Stimulated activated CD8-positive, alpha-beta memory T cell treated with anti-CD3 and anti-CD28 coated beads, Interleukin-2, amount 100 ng/mL, for 1 hour (primary cell): Measurements from ENCODE around the gene PRDM11.
A peak's percentile ranks its signal among the peaks of the same experiment; 100 is the strongest.

Source experiments
- DNase-seq, 2 donors: peaks; one replicate each; pipeline ENCODE4 v3.0.0-alpha.2; 2020; ENCODE audit warnings: low read depth in 2 of 2

PRDM11 gene

DNA sequence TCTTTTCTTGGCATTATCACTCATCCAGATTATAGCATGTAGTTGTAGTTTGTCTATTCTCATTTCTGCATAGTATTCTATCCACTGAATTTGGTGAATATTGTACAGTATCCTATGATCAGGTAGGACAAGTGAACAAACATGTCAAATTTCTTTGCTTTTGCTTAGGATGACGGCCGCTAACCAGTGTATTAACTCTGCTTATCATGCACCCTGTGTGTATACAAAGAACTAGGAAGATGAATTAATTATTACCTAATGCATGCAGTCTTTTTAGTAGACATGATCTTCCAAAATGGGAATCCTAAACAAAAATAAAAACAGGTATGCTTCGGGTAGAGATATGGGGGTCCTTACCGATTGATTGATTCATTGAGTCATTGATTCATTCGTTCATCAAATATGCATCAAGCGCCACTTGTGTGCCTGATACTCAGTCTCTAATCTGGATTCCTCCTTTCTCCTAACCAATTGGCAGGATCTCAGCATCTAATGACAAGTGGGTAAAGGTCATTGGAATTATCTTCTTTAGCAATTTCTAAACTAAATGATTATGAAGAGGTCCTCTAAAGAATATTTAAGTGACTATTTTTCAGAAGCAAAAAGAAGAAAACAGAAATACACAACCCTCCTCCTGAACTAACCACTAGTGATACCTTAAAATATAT lies 27.9 kb downstream of the PRDM11 start:
- no peak for DNase-seq

GRCh38 chr11:45174963-45175362 lies 28.5 kb downstream of the PRDM11 start:
- DNase-seq = no peak

DNA sequence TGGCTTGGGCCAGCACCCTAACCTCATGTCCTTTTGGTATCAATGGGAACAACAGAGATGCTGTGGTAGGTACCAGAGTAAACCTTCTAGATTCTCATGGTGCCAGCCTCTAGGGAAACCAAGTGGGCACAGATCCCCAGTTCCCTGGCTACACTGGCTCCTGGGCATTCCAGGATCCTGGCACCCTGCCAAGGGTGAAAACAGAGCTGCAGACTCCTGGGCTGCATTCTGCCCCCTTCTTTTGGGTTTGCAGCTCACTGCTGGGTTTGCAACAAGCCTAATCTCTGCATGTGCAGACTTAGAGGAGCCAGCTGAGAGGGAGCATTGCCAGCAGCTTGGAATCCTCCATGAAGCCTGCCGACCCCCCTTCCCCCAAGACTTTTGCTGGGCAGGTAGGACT lies 30.6 kb downstream of the PRDM11 start:
- no peak for DNase-seq

- no peak for DNase-seq
Observed at GRCh38 chr11:45178223-45178622, 31.8 kb downstream of the PRDM11 start.

DNA sequence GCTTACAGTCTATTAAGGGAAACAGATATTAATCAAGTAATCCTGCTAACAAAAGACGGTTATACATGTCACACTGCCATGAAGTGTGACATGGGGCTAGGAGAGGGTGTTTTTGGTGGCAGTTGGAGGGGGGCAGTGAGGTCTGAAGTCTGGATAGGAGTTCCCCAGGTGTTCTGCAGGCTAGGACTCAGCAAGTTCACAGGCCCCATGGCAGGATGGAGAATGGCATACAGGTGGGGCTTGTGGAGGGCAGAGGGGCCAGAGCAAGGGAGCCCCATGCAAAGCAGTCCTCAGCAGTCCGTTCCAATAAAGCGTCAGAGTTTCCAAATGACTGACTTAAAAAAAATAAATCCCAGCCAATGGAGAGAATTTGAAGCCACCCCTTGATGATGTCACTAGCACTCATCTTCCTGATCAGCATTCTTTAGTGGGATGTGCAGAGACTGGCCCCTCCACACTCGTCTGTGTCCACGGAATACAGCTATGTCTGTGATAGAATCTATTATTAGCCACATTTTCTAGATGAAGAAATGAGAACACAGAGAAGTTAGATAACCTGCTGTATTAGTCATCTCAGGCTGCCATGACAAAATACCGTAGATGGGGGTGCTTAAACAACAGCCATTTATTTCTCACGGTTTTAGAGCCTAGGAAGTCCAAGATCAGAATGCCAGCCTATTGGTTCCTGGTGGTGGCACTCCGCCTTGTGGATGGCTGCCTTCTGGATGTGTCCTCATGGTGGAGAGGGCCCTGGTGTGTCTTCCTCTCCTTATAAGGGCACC lies 32.6 kb downstream of the PRDM11 start:
- DNase-seq = no peak

GRCh38 chr11:45179686-45180178 lies 33.3 kb downstream of the PRDM11 start:
- DNase-seq = no peak

DNA sequence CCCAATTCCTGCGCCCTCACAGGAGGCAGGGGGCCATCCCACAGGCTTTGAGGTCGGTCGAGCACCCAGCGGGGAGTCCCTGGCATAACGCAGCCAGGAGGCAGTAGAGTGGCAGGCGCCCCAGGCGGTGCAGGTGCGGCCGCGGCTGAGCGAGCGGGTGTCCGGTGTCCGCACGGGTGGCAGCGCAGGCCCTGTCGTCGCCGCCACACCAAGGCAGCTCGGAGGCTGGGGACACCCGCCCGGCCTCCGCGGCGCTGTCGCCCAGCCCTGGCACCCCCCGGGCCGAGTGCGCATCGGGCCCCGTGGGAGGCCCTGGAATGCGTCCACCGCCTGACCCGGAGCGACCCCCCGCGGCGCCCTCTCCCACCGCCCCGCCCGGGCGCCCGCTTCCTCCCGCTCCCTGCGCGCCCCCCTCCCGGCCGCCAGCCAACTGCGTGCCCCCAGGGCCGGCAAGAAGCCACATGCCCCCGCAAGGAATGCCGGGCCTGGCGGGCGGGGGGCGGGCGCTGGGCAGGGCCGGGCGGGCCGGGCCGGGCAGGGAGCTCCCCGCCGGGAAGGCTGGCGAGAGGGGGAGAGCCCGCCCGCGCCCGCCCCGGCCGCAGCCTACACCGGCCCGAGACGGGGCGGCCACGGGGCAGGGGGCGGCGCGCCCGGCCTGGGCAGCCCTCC lies 33.9 kb downstream of the PRDM11 start:
- DNase-seq = no peak

DNA sequence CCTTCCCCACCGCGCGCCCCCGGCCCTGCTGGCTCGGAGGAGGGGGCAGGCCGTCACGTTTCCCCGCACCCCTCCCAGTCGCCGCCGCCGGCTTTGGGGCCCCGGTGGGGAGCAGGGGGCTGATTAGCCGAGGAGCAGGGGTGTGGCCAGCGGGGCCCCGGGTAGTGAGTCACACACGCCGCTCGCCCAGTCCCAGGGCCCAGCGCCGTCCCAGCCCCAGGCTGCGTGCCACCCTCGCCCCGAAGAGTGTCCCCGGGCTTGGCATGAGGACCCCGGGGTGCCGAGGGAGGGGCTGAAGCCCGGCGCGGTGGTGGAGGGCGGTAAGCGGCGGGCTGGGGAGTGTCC lies 34.4 kb downstream of the PRDM11 start:
- DNase-seq = peak in 1 of 2 donors; percentile 16

- DNase-seq = no peak
Observed at GRCh38 chr11:45181193-45181888, 34.9 kb downstream of the PRDM11 start.

DNA sequence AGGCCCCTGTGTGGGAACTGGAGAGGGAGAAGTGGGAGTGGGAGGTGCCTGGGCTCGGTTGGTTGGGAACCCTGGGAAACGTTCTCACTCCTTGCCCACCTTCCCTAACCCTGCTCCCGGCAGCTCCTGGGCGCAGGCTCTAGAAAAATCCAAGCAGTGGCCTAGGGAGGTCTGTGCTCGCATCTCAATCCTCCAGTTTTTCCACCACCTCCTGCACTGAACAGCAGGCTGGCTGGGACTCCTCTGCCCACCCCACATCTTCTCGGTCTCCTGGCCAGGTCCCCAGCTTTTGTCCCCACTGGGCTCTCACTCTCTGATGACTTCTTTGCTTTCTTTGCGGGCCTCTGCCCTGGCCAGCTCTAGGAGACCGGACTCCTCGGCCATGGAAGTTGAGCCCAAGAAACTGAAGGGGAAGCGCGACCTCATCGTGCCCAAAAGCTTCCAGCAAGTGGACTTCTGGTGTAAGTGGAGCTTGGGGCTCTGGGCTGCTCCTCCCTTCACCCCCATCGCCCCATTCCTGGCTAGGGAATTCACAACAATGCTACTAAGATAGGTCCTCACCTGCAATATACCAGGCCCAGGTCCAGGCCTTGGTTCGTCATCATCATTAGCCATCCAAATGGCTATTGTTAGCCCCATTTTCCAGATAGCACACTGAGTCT lies 35.6 kb downstream of the PRDM11 start:
- no peak for DNase-seq

- no peak for DNase-seq
Observed at GRCh38 chr11:45182902-45183301, 36.5 kb downstream of the PRDM11 start.

DNA sequence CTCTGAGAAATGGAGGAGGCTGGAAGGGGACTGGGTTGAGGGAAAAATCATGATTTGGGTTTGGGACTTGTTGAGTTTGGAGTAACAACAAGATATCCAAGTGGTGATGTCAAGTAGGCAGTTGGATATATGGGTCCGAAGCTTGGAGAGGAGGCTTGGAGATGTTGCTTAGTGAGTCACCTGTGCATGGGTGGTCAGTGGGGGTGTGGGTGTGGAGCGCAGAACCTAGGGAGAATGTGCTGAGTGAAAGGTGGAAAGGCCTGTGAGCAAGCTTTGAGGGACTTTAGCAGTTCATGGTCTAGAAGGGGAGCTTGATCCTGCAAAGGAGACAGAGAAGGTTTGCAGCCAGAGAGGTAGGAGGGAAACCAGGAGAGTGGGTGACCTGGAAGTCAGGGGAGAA lies 38.2 kb downstream of the PRDM11 start:
- no peak for DNase-seq

GRCh38 chr11:45185228-45185729 lies 38.8 kb downstream of the PRDM11 start:
- DNase-seq = no peak

DNA sequence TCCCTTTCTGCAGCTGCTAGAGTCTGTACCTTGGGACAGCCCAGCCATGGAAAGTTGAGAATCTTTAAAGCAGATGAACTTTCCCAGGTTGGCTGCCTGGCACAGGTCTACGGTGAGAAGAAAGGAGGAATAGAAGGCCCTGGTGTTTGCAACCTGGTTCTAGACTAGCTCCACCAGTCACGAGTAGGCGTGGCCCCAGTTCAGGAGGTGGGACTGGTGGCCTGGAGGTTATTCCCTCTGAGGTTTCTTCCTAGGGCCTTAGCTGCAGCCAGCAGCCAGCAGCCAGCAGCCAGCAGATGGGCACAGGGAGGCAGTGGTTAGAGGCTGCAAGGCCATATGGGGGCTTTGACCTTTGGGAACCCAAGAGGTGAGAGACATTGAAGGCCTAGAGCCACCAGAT lies 40.9 kb downstream of the PRDM11 start:
- no peak for DNase-seq

DNA sequence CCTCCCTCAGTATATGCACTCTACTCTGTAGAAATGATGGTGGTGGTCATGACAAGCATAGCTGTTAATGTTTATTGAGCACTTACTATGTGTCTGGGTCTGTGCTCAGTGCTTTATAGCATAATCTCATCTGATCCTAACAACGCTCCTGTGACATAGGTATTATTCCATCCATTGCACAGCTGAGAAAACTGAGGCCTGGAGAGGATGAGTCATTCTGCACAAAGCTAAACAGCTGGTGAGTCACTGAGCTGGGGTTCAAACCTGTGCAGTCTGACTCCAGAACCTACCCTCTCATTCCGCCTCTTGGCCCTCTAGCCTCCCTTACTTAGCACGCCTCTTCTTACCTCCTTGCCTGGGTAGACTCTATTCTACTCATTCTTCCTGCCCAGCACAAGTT lies 41.7 kb downstream of the PRDM11 start:
- no peak for DNase-seq

DNA sequence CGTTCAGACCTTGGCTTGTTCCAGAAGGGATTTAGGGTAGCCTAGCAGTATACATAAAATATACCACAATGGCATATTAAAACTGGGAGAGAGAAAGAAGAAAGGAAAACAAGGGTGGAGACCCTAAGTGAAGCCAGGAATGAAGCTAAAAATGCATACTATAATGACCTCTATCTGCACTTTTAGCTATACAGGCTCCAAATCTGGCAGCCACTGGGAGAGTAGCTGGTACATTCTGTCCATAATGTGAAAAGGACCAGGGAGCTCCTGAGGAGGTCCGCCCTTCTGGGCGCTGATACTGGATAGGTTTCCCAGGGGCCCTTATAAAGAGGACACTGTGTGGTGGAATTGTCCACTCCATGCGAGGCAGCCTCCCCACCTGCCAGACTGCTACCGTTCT lies 42.8 kb downstream of the PRDM11 start:
- DNase-seq = no peak

DNA sequence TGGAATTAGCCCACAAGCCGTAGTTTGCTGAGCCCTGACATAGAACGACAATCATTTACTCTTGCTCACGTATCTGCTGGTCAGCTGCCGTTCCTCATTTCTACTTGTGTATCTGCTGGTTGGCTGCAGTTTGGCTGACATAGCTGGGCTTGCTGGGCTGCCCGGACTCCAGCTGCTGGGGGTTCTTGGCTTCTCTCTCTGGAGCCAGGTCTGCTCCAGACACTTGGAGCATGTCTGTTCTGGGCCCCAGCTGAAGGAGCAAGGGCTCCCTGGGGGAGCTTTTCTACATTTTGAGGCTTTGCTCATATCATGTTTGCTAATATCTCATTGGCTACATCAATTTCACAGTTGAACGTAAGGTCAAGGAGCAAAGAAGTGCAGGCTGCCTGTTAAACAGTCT lies 47.3 kb downstream of the PRDM11 start:
- DNase-seq = no peak

GRCh38 chr11:45204761-45205160 lies 58.3 kb downstream of the PRDM11 start:
- no peak for DNase-seq

GRCh38 chr11:45205978-45206377 lies 59.5 kb downstream of the PRDM11 start:
- no peak for DNase-seq

DNA sequence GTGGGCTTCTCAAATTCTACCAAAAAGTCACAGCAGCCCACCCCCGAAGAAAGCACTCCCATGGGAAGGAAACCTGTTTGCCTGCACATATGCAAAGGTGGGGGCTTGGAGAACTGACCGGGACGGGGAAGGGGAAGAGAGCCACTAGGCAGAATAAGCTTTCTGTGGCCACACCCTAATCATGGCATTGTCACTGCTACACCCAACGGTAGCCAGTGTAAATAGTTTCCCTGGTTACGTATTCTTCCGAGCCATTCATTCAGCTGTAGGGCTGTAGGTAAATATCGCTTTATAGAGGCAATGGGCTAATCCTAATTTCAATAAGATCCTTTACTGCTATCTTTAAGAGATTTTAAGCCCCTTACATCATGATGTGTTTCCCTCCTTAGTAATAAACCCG lies 61.7 kb downstream of the PRDM11 start:
- no peak for DNase-seq
